Fibroblast of lung (primary cell): Measurements from ENCODE around the gene UVRAG.

ENCODE experiments used
- CTCF ChIP-seq, 2 donors: IDR thresholded peaks in 1 of 2; conservative IDR thresholded peaks in 1 of 2; 1 replicate in 1 of 2; 2 replicates in 1 of 2; pipeline ENCODE4 v1.5.1; 2011 to 2012; ENCODE audit warnings: low read length in 2 of 2, control low read depth in 1 of 2, inconsistent platforms in 1 of 2, low read depth in 1 of 2, mild to moderate bottlenecking in 1 of 2
- EZH2 ChIP-seq: IDR thresholded peaks from 2 replicates; pipeline ENCODE4 v1.5.1; 2012; ENCODE audit warnings: low read length, control low read depth, mild to moderate bottlenecking; ENCODE audit errors: missing control alignments

- TF ChIP-seq CTCF (conservative IDR thresholded peaks at IDR 0.05 in 1 of 2, IDR thresholded peaks at IDR 0.05 in 1 of 2; ENCODE audit: low read depth in 1 of 2, low read length in 2 of 2) (no peak), EZH2 (no peak)
These were observed 40.2 kb downstream of the UVRAG start for GRCh38 chr11:75855206-75855605.
